ENCODE data around the gene PRRT1B.

The PRRT1B gene

DNA sequence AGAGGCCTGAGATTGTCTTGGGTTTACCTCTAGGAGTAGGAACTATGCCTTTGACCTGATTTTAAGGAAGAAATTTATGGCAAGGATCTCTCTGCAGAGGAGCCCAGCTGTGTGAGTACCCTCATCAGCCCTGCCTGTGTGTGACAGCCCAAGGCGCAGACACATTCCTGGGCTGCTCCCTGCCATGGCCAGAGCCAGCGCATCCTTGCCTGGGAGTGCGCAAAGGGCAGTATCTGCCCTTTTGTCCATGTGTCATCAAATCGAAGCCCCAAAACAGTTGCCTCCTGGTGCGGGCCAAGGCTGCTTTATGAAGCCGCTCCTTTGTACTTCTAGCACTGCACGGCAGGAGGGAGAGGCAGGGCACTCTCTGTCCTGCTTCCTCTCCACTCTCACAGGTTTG lies 51.9 kb downstream of the PRRT1B start:
- DNase-seq (ENCODE audit: low read depth): no peak

- no peak for DNase-seq (ENCODE audit: low read depth)
These were observed 52.8 kb downstream of the PRRT1B start for GRCh38 chr9:131598121-131598520.

DNA sequence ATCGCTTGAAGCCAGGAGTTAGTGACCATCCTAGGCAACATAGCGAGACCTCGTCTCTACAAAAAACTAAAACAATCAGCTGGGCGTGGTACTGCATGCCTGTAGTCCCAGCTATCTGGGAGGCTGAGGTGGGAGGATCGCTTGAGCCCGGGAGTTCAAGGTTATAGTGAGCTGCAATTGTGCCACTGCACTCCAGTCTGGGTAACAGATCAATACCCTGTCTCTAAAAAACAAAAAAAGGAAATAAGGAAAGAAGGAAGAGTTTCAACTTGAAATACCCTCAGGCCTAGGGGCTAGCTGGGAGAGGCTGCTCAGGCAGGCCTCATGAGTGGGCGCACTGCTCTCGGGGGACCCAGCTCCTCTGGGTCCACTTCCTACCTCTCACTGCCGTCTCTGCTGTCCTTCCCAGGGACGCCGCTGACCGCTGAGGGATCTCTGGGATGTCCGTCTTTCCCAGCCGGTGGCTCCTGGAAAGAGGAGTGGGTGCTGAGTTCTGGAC lies 56.4 kb downstream of the PRRT1B start:
- no peak for DNase-seq (ENCODE audit: low read depth)

DNA sequence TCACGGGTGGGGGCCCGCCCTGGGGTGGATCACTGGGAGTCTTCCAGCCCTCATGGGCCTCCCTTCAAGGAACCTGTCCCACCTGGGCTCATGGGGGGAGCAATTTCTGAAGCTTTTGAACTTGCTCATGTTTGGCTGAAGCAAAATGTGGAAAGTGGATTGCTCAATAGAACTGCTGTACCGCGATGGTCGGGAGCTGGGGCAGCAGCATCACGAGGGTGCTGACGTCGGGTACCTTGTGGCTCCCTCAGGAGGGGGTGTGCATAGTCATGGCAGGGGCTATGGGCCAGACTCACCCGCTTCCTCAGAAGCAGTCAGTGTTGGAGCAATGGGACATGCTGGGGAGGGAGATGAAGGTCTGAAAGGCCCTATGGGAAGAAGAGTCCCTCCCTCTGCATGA lies 57.9 kb downstream of the PRRT1B start:
- DNase-seq (ENCODE audit: low read depth): no peak

GRCh38 chr9:131603711-131604439 lies 58.6 kb downstream of the PRRT1B start:
- no peak for DNase-seq (ENCODE audit: low read depth)

- DNase-seq (ENCODE audit: low read depth): no peak
These were observed 60.7 kb downstream of the PRRT1B start for GRCh38 chr9:131605770-131606590.

- no peak for DNase-seq (ENCODE audit: low read depth)
These were observed 61.7 kb downstream of the PRRT1B start for GRCh38 chr9:131606896-131607567.

DNA sequence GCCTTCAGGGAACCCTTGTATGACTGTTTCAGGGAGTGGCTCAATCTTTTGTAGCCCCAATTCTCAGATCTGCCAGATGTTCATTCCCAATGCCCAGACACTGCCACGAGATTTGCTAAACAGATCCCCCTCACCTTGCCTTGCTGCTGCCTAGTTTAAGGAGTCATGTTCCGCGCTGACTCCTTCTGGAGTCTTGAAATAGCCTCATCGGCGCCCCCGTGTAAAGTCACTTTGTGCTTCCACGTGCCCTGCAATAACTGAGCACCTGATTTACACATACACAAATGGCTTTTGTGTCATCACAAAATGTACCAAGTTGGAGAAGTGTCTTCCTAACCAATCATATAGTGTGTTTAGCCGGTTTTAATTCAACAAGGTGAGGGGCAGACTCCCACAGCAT lies 62.3 kb downstream of the PRRT1B start:
- no peak for DNase-seq (ENCODE audit: low read depth)

DNA sequence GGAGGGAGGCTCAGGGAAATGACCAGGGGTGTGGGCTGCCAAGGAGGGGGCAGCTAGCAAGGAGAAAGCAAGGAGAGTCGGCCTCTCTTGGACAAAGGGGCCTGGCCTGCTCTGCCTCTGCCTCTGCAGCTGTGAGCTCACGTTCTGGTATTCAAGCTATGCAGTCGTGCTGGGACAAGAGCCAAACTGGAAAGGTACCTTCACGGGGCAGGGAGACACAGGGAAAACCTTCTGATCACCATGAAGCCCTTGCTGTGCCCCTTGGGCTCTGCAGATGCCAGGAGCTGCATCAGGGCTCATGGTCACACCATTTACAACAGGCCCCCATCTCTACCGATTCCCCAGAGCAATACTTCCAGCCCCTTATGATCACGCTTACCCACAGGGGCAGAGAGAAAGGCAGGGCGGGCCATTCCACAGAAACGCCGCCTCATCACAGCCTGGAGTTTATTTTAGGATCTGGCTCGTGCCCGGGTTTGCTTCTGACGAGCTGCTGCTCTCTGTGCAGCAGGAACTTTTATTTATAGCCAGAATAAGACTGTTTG lies 63.2 kb downstream of the PRRT1B start:
- no peak for DNase-seq (ENCODE audit: low read depth)
